UCSD-AML1 (cell line): Measurements from ENCODE around the gene ACSM2B.
"Not testable (repeated sequence)": the region's sequence is repeated elsewhere in the genome, so short reads cannot be mapped to it uniquely, and the experiment has no call there.

Experiments
- DNase-seq: peaks from one replicate; lab custom pipeline; 2025; ENCODE audit not compliant: unreplicated experiment; lab: John Stamatoyannopoulos, UW

ACSM2B gene

GRCh38 chr16:20538687-20539086 is 37.5 kb downstream of the ACSM2B start:
- no peak for DNase-seq

GRCh38 chr16:20538181-20538580 is 38.0 kb downstream of the ACSM2B start:
- DNase-seq = no peak

DNA sequence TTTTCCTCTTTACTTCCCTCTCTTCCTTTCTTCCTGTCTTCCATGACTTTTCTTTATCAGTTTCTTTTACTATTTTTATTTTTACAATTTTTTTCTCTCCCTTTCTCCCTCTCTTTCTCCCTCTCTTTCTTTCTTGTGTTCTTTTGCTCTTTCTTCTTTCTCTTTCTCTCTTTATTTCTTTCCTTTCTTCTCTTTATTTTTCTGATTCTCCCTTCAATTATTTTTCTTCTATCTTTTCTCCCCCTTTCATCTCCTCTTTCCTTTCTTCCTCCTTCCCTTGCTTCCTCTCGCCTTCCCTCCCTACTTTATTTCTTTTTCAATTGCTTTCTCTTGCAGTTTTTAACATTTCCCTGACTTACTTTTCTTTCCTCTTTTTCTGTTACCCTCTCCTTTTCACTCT is 39.5 kb downstream of the ACSM2B start:
- DNase-seq = not testable (repeated sequence)

GRCh38 chr16:20532284-20532792 is 43.8 kb downstream of the ACSM2B start:
- not testable (repeated sequence) for DNase-seq

DNA sequence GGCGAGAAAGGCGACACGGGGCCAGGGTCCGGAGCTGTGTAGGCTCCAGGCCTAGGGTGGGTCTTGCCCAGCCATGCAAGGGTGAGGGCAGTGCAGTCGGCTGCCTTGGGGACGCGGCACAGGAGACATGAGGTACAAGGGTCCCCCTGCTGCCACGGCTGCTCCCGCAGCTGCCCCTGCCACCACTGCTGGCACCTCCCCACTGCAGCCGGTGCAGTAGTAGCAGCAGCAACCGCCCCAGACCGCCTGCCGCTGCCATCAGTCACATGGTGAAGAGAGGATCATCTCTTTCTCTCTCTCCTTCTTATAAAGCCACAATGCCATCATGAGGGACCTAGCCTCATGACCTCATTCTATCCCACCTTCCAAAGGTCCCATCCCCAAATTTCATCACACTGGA is 44.4 kb downstream of the ACSM2B start:
- DNase-seq = not testable (repeated sequence)

- no peak for DNase-seq
Observed at GRCh38 chr16:20520103-20520502, 56.1 kb downstream of the ACSM2B start.

DNA sequence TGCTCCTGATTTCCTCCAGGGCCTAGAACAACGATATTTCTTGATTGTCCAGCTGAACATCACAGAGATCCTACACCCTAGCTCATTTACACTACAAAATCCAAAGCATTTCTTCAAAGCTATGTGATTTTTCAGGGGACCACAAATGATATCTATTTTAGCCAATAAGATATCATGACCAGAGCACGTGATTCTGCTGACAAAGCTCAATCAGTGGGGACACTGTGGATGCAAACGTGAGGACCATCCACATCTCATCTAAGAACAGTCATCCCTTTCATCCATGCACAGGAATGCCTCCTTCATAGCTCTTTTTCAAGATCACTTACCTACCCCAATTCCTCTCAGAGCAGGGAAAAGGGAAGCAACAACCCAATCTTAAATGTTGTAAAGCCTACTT is 56.9 kb downstream of the ACSM2B start:
- DNase-seq = no peak

GRCh38 chr16:20517149-20517548 is 59.0 kb downstream of the ACSM2B start:
- no peak for DNase-seq

DNA sequence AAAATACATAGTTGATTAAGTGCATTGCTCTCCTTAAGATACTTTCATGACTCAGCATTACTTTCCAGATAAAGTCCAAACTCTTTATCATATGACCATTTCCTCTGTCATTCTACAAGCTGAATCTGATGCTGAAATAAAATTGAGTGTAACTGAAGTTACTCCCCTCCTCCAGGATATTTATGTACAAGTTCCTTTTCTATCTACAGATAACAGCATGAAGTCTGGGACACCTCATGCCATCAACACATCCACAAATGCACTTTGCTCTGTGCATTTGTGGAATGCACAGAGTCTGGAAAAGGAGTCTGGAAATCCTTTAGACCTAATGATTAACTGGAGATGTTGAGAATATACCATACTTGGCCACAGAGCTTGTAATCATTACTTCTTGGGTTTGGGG is 60.5 kb downstream of the ACSM2B start:
- no peak for DNase-seq

- DNase-seq = no peak
Observed at GRCh38 chr16:20510323-20510722, 65.8 kb downstream of the ACSM2B start.

DNA sequence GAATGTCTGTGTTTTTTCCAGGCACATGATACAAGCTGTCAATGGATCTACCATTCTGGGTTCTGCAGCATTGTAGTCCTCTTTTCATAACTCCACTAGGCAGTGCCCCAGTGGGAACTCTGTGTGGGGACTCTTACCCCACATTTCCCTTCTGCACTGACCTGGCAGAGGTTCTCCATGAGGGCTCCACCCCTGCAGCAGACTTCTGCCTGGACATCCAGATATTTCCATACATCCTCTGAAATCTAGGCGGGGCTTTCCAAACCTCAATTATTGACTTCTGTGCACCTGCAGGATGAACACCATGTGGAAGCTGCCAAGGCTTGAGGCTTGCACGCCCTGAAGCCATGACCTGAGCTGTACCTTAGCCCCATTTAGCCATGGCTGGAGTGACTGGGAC is 68.9 kb downstream of the ACSM2B start:
- no peak for DNase-seq

DNA sequence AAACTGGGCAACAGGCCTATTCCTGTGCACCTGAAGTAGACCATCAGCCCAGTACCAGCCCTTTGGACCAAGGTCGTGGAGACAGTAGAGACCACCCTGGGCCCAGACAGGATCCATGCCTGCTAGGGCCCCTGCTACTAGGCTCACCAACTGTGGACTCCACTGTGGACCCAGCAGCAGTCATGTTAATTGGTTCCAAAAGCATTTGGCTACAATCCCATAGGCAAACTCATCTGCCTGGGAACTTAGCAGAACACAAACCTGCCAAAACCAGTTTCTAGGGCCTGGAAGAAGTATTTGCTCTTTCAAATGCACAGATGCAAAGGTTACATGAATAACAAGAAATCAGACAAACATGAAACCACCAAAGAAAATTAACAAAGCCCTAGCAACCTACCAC is 71.7 kb downstream of the ACSM2B start:
- DNase-seq = no peak

- DNase-seq = not testable (repeated sequence)
Observed at GRCh38 chr16:20491448-20491847, 84.7 kb downstream of the ACSM2B start.

DNA sequence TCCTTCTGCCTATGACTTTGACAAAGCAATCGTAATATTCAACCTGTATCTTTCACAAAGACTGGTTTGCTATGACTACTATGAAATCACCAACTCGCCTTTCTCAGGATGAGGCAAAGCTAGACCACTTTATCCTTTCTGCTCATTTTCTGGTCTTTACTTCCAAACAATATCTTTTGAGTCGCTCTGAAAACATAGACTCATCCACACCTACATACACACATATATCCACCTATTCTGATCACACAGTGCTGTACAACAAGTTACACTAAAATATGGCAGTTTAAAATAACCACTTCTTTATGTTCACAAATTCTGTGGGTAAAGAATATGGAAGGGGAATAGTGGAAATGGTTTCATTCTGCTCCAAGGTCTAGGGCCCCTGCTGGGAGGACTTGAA is 85.2 kb downstream of the ACSM2B start:
- DNase-seq = not testable (repeated sequence)
